ENCODE results near the gene RCCD1. TPM values are rescaled to one million over a fixed set of nuclear protein-coding genes. Genes with fewer than 3 reads are reported as not detected.

Gene RCCD1
- total and polyA plus RNA-seq, 2 donors (not counting 3 experiments of a cell fraction or from before 2014, with no cell fraction given), result 8.8 to 15.3 TPM

DNA sequence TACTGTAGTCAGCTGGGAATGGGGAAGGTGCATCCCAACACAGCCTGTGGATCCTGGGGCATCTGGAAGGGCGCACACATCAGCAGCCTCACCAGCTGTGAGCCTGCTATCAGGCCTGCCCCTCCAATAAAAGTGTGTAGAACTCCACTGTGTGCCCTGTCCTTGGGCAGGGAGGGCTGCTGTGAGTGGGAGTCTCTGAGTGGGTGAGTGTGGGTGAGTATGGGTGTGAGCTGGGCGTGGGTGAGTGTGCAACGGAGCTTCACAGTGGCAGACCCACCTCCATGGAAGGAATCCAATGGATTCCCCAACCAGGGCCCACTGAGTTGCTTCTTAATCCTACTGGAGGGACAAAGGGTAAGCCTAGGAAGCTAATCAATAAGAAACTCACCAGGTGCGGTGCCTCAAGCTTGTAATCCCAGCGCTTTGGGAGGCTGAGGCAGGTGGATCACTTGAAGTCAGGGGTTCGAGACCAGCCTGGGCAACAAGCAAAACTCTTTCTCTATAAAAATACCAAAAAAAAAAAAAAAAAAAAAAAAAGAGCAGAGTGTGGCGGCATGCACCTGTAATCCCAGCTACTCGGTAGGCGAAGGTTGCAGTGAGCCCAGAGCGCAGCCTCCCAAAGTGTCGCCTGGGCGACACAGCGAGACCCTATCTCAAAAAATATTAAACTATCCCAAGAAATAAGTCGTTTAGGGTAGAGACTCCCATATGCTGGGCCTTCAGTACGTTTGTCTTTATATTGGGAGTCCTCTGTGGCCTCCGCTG is 555 bp upstream of the RCCD1 start:
- Histone ChIP-seq H3K4me2 (ENCODE audit: insufficient read depth, low read length) (no peak overlapping the region), H3K4me1 (ENCODE audit: control insufficient read depth, extremely low read depth, insufficient read depth, low read length) (peaks cover 22% of the 10 kb centered on the region), H3K9me3 (replicated peaks; ENCODE audit: control insufficient read depth, insufficient read depth, low read length) (no peaks in the 10 kb centered on the region), H3K36me3 (ENCODE audit: control insufficient read depth in 2 of 2, extremely low read depth in 1 of 2, insufficient read depth in 2 of 2, low read length in 2 of 2) (peaks cover 12 to 38% of the 10 kb centered on the region in 2 experiments), H3K27ac (ENCODE audit: insufficient read depth, low read depth, low read length) (no peak overlapping the region), H3K4me3 (replicated peaks in 1 of 3; ENCODE audit: insufficient read depth in 1 of 3, low read depth in 1 of 3, low read length in 3 of 3) (no peak overlapping the region), H3K9ac (replicated peaks; ENCODE audit: extremely low read depth, insufficient read depth, low read length) (no peak overlapping the region), H4K20me1 (replicated peaks; ENCODE audit: control insufficient read depth, extremely low read depth, insufficient read depth, low read length) (no peaks in the 10 kb centered on the region), H3K27me3 (ENCODE audit: control insufficient read depth in 2 of 2, insufficient read depth in 2 of 2, low read length in 2 of 2) (no peaks in the 10 kb centered on the region), H3K9me1 (replicated peaks; ENCODE audit: control insufficient read depth, extremely low read depth, insufficient read depth, low read length) (no peaks in the 10 kb centered on the region), H3K79me2 (ENCODE audit: control insufficient read depth, insufficient read depth, low read length) (peaks cover 3% of the 10 kb centered on the region), H2AFZ (ENCODE audit: low read depth, low read length) (no peak overlapping the region)
- DNase-seq (ENCODE audit: low read depth, low spot score) (no peak), FAIRE-seq (no peak)
- no TSS peak for BruUV-seq (replicated peaks)
- dilution Hi-C loops (cut with MboI; ENCODE audit: extremely low pct_ligation_motif_present, low sequenced_read_pairs), result no loop called here
- POLR2A ChIA-PET, result no interaction called here
- CTCF ChIA-PET, result interaction anchor here (0.7 to 6.9 kb wide), 5 partner anchors 8 to 319 kb away, joined by 3 to 155 read pairs (median 59); partner anchors contain the start of genes HDDC3 and UNC45A
- intact Hi-C loops (cut with micrococcal nuclease), result loop anchor here (1.0 kb wide), 1 partner anchor 19 kb away; the partner anchor contains the start of gene UNC45A
- TF ChIP-seq, protein P1, sequence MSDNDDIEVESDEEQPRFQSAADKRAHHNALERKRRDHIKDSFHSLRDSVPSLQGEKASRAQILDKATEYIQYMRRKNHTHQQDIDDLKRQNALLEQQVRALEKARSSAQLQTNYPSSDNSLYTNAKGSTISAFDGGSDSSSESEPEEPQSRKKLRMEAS (IDR thresholded peaks at IDR 0.05; ENCODE audit: insufficient read depth, insufficient read length), result no peak
- TF ChIP-seq JUN (IDR thresholded peaks at IDR 0.05; ENCODE audit: borderline replicate concordance, insufficient read depth, insufficient read length, low read depth) (no peak), GATA2 (IDR thresholded peaks at IDR 0.05; ENCODE audit: insufficient read depth, insufficient read length, low read depth, low read length) (no peak), POLR2AphosphoS5 (IDR thresholded peaks at IDR 0.05; ENCODE audit: insufficient read depth, low read depth, low read length) (no peak), MYC (IDR thresholded peaks at IDR 0.05; ENCODE audit: low read depth, low read length) (no peak), FOS (IDR thresholded peaks at IDR 0.05; ENCODE audit: borderline replicate concordance, insufficient read depth, low read length) (no peak), POLR2A (IDR thresholded peaks at IDR 0.05; ENCODE audit: low read depth, low read length) (no peak)
- TF ChIP-seq, protein P2, sequence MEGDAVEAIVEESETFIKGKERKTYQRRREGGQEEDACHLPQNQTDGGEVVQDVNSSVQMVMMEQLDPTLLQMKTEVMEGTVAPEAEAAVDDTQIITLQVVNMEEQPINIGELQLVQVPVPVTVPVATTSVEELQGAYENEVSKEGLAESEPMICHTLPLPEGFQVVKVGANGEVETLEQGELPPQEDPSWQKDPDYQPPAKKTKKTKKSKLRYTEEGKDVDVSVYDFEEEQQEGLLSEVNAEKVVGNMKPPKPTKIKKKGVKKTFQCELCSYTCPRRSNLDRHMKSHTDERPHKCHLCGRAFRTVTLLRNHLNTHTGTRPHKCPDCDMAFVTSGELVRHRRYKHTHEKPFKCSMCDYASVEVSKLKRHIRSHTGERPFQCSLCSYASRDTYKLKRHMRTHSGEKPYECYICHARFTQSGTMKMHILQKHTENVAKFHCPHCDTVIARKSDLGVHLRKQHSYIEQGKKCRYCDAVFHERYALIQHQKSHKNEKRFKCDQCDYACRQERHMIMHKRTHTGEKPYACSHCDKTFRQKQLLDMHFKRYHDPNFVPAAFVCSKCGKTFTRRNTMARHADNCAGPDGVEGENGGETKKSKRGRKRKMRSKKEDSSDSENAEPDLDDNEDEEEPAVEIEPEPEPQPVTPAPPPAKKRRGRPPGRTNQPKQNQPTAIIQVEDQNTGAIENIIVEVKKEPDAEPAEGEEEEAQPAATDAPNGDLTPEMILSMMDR (IDR thresholded peaks at IDR 0.05; ENCODE audit: extremely low read depth in 1 of 2, insufficient read depth in 1 of 2, low read depth in 1 of 2, low read length in 2 of 2), result no peak
